NT2/D1 (cell line): Measurements from ENCODE around the gene FOXA1.

Source experiments
- SUZ12 ChIP-seq: IDR thresholded peaks from 2 replicates; pipeline ENCODE4 v1.6.1; 2011; ENCODE audit not compliant: insufficient read length, insufficient read depth; ENCODE audit errors: extremely low read depth
- YY1 ChIP-seq: IDR thresholded peaks from 2 replicates; pipeline ENCODE4 v1.6.1; 2011; ENCODE audit not compliant: insufficient read length, insufficient read depth
- ZNF274 ChIP-seq: IDR thresholded peaks from 2 replicates; pipeline ENCODE4 v1.6.1; 2011; ENCODE audit warnings: mild to moderate bottlenecking, low read depth, low read length

DNA sequence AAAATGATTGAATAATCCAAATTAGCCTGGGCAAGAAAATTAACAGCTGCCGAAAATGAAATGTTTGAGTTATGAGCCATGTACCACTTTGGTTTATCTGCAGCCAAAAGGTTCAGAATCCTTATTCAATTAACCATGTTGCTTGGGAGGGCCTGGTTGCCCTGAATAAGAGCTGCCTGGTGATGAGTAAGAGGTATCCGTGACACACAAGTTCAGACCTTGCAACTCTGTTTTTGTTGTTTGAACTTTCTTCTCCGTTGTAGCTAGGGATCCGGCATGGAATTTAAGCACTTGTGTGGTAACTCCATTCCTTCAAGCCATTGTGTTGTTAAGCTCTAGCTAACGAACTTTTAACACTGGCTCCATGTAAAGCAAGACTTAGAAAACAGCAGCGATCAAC, 35.7 kb downstream of the FOXA1 start:
- TF ChIP-seq YY1 (no peak), ZNF274 (no peak), SUZ12 (no peak)
